AG09319 (cell line): ENCODE results near the gene DENND6A.

Experiments used
- DNase-seq: peaks from one replicate; pipeline ENCODE4 v3.0.0-alpha.2; 2010; ENCODE audit warnings: low read depth; ENCODE audit errors: extremely low read depth
- TF ChIP-seq, protein P1 (sequence below): IDR thresholded peaks from 2 replicates; pipeline ENCODE4 v1.5.1; 2011; ENCODE audit warnings: low read depth, mild to moderate bottlenecking, inconsistent platforms, low read length, moderate library complexity

The DENND6A gene, protein sequence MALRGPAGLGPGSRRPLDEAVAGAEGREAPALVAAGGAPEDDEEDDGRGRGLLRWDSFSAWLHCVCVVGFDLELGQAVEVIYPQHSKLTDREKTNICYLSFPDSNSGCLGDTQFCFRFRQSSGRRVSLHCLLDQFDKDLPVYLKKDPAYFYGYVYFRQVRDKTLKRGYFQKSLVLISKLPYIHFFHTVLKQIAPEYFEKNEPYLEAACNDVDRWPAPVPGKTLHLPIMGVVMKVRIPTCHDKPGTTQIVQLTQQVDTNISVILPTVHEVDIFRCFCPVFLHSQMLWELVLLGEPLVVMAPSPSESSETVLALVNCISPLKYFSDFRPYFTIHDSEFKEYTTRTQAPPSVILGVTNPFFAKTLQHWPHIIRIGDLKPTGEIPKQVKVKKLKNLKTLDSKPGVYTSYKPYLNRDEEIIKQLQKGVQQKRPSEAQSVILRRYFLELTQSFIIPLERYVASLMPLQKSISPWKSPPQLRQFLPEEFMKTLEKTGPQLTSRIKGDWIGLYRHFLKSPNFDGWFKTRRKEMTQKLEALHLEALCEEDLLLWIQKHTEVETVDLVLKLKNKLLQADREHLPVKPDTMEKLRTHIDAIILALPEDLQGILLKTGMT

DNA sequence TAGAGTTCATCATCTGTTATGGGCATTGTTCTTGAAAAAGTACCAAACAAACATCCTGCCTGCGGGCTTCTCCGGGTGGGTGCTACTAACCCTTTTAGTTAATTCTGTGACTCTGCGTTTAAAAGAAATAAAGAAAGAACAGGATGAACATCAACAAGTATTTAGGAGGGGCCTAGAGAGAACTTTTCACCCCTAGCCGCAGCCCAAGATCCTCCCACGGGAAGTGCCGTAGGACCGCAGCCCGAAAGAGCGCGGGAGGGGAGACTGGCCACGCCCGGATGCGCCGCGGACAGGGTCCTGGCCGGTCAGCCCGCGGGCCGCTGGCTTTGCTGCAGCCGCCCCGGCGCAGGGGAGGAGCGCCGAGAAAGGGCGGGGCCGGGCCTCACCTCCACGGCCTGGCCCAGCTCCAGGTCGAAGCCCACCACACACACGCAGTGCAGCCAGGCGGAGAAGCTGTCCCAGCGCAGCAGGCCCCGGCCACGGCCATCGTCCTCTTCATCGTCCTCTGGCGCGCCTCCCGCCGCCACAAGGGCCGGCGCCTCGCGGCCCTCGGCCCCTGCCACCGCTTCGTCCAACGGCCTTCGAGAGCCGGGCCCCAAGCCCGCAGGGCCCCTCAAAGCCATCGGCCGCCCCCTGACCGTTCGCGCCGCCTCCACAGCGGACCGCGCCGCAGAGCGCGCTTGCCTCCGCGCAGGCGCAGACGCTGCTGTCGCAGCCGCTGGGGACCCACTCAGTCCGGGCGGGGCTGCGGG, at the start of gene DENND6A:
Gene DENND6A (minus strand): TSS at position 682 of the 752 bp plus-strand sequence. CDS start 59 bp downstream, at position 623.
- TF ChIP-seq, protein P1, sequence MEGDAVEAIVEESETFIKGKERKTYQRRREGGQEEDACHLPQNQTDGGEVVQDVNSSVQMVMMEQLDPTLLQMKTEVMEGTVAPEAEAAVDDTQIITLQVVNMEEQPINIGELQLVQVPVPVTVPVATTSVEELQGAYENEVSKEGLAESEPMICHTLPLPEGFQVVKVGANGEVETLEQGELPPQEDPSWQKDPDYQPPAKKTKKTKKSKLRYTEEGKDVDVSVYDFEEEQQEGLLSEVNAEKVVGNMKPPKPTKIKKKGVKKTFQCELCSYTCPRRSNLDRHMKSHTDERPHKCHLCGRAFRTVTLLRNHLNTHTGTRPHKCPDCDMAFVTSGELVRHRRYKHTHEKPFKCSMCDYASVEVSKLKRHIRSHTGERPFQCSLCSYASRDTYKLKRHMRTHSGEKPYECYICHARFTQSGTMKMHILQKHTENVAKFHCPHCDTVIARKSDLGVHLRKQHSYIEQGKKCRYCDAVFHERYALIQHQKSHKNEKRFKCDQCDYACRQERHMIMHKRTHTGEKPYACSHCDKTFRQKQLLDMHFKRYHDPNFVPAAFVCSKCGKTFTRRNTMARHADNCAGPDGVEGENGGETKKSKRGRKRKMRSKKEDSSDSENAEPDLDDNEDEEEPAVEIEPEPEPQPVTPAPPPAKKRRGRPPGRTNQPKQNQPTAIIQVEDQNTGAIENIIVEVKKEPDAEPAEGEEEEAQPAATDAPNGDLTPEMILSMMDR: no peak
- peak; percentile 78 for DNase-seq

DNA sequence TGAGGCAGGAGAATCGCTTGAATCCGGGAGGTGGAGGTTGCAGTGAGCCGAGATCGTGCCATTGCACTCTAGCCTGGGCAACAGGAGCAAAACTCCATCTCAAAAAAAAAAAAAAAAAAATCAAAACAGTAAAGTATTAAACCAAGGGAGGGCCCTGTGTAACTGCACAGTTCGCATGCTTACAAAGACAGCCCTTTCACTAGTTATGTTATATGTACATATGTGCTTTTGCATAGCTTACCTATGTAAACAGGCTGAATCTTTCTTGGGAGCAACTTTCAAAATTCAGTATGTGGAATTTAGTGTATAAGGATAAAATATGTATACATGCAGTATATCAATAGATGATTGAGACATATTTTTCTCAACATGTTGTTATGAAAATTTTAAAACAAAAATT, 47.1 kb upstream of the DENND6A start:
- TF ChIP-seq, protein P1: no peak
- DNase-seq: no peak

DNA sequence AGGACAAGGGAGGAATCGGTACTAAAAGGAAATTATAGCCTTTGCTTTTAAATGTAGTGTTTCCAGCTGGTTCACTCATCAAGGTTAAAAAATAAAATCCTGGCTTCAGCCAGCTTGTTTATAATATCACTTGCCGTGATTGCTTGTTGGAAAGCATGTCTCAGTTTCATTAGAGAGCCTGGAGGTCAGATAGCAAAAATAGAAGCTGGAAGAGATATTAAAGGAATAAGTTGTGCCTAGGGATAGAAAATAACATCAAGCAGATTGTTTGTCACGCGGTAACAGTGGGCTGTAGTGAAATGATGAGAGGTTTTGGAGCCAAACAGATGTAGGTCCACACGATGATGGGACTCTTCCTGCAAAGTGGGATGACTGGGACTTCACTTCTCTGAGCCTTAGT, 45.5 kb upstream of the DENND6A start:
- no peak for DNase-seq
- TF ChIP-seq, protein P1: no peak

DNA sequence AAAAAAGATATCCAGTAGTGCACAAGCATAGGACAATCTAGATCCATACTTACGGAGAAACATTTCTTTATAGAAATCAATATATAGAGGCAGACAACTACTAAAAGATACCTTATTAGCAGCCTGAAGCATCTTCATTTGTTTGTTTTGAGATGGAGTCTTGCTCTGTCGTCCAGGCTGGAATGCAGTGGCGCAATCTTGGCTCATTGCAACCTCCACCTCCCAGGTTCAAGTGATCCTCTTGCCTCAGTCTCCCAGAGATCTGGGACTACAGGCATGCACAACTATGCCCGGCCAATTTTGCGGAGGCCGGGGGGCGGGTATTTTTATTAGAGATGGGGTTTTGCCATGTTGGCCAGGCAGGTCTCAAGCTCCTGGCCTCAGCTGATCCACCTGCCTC, 45.0 kb upstream of the DENND6A start:
- no peak for DNase-seq
- TF ChIP-seq, protein P1: no peak

DNA sequence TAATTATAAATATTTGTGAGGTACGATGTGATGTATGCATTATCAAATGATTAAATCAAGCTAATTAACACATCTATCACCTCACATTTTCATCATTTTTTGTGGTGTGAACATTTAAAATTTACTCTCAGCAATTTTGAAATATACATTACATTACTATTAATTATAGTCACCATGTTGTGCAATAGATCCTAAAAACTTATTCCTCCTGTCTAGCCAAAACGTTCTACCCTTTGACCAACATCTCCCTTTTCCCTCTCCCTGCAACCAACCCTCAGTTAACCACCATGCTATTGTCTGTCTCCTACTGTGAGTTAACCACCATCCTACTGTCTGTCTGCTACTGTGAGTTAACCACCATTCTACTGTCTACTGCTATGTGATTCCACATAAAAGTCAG, 42.5 kb upstream of the DENND6A start:
- DNase-seq: no peak
- TF ChIP-seq, protein P1: no peak

DNA sequence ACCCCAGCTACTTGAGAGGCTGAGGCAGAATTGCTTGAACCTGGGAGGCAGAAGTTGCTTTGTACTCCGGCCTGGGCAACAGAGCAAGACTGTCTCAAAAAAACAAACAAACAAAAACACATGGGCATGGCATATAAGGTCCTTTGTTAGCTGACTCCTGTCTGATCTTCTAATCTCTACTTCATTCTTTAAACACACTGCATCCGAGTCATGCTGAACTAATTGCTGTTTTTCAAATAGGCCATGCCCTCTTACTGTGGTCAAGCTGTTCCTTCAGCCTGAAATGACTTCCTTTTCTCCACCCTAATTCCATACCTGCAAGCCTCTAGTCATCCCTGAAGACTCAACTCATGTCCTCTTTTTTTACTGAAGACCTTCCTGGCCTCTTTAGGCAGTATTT, 40.9 kb upstream of the DENND6A start:
- DNase-seq: no peak
- TF ChIP-seq, protein P1: no peak

DNA sequence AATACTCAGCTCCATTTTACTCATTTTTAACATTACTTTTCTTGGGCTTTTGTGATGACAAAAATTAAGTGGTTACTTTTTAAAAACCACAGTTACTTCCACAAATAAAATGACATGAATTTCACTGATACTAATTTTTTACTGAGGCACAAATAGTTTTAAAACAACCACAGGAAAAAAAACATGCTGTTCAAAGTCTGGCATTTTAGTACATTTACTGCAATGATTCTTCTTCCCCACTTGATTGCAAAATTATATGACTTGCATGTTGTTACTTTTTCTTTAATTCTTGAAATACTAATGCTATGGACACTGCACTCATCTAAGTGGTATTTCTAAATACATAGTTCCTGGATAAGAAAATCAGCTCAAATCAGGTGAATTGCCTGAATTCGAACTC, 38.4 kb upstream of the DENND6A start:
- TF ChIP-seq, protein P1: no peak
- DNase-seq: no peak
